22Rv1 (cell line): ENCODE data around the gene TCP11L1.

Source experiments
- CTCF ChIP-seq: fragments of 450-650 bp; IDR thresholded peaks from 2 replicates; pipeline ENCODE4 v1.5.1; 2017; ENCODE audit warnings: mild to moderate bottlenecking
- ZFX ChIP-seq: fragments of 450-650 bp; IDR thresholded peaks from 2 replicates; pipeline ENCODE4 v1.6.1; 2017; ENCODE audit warnings: antibody characterized with exemption, borderline replicate concordance

DNA sequence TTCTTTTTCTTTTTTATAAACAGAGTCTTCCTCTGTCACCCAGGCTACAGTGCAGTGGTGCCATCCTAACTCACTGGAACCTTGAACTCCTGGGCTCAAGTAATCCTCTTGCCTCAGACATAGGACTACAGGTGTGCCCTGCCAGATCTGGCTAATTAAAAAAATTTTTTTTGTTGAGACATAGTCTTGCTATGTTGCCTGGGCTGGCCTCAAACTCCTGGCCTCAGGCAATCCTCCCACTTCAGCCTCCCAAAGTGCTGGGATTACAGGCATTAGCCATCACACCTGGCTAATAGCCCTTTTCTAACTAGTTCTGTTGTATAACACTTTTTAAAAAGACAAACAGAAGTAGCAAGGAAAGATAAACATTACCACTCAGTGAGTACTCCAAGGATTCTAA, 64.5 kb downstream of the TCP11L1 start:
- TF ChIP-seq CTCF (no peak), ZFX (no peak)
